HG03575 (cell line): ENCODE results near the gene FAM43A.

Experiments used
- ATAC-seq: cut with Tn5 transposase; IDR thresholded peaks from one replicate; pipeline ENCODE4 v1.9.1; 2021; ENCODE audit not compliant: unreplicated experiment, insufficient number of reproducible peaks, low FRiP score; ENCODE audit errors: extremely low read depth

The FAM43A gene

GRCh38 chr3:194696702-194697101 lies 11.0 kb downstream of the FAM43A start:
- no peak for ATAC-seq

GRCh38 chr3:194702545-194702944 lies 16.9 kb downstream of the FAM43A start:
- no peak for ATAC-seq

- no peak for ATAC-seq
Measured at GRCh38 chr3:194705227-194705626, 19.5 kb downstream of the FAM43A start.

GRCh38 chr3:194705761-194706160 lies 20.1 kb downstream of the FAM43A start:
- ATAC-seq = no peak

- no peak for ATAC-seq
Measured at GRCh38 chr3:194707147-194707540, 21.5 kb downstream of the FAM43A start.

GRCh38 chr3:194711286-194711685 lies 25.6 kb downstream of the FAM43A start:
- ATAC-seq = no peak

- no peak for ATAC-seq
Measured at GRCh38 chr3:194711913-194712312, 26.2 kb downstream of the FAM43A start.

GRCh38 chr3:194713299-194714136 lies 27.8 kb downstream of the FAM43A start:
- no peak for ATAC-seq

- ATAC-seq = no peak
Measured at GRCh38 chr3:194714137-194714455, 28.4 kb downstream of the FAM43A start.

GRCh38 chr3:194714564-194714963 lies 28.9 kb downstream of the FAM43A start:
- ATAC-seq = no peak

- ATAC-seq = no peak
Measured at GRCh38 chr3:194715022-194715800, 29.5 kb downstream of the FAM43A start.

- no peak for ATAC-seq
Measured at GRCh38 chr3:194718079-194718478, 32.4 kb downstream of the FAM43A start.

GRCh38 chr3:194720048-194720447 lies 34.4 kb downstream of the FAM43A start:
- no peak for ATAC-seq

GRCh38 chr3:194723846-194724618 lies 38.3 kb downstream of the FAM43A start:
- ATAC-seq = no peak

GRCh38 chr3:194725346-194725745 lies 39.7 kb downstream of the FAM43A start:
- ATAC-seq = no peak

- no peak for ATAC-seq
Measured at GRCh38 chr3:194727435-194728128, 41.9 kb downstream of the FAM43A start.

GRCh38 chr3:194728986-194729385 lies 43.3 kb downstream of the FAM43A start:
- ATAC-seq = no peak

- no peak for ATAC-seq
Measured at GRCh38 chr3:194730365-194730764, 44.7 kb downstream of the FAM43A start.

- no peak for ATAC-seq
Measured at GRCh38 chr3:194731506-194732073, 45.9 kb downstream of the FAM43A start.
